Smooth muscle cell (in vitro differentiated cells): ENCODE data around the gene KATNB1. TPM values are rescaled to one million over a fixed set of nuclear protein-coding genes. Genes with fewer than 3 reads are reported as not detected.

ENCODE experiments used
- DNase-seq: peaks from one replicate; lab custom pipeline; 2025; ENCODE audit not compliant: unreplicated experiment; lab: John Stamatoyannopoulos, UW
- H2AFZ ChIP-seq: fragments of 200-600 bp; sonication (generic); 2 replicates; pipeline ENCODE4 v1.6.0; 2016; ENCODE audit warnings: antibody characterized with exemption, low read depth, mild to moderate bottlenecking
- H3F3A ChIP-seq: fragments of 200-600 bp; sonication (generic); 2 replicates; pipeline ENCODE4 v1.6.0; 2017; ENCODE audit warnings: antibody characterized with exemption, low read depth
- H3K27ac ChIP-seq: fragments of 200-600 bp; sonication (generic); 2 replicates; pipeline ENCODE4 v1.5.1; 2016; ENCODE audit warnings: low read depth, mild to moderate bottlenecking
- H3K27me3 ChIP-seq: fragments of 200-600 bp; sonication (generic); 2 replicates; pipeline ENCODE4 v1.6.1; 2016; ENCODE audit warnings: low read depth, mild to moderate bottlenecking
- H3K36me3 ChIP-seq: fragments of 200-600 bp; sonication (generic); 2 replicates; pipeline ENCODE4 v1.5.1; 2016; ENCODE audit warnings: low read depth
- H3K4me1 ChIP-seq: fragments of 200-600 bp; sonication (generic); 2 replicates; pipeline ENCODE4 v1.5.1; 2016; ENCODE audit warnings: low read depth
- H3K4me2 ChIP-seq: fragments of 200-600 bp; sonication (generic); 2 replicates; pipeline ENCODE4 v1.6.0; 2016; ENCODE audit warnings: mild to moderate bottlenecking
- H3K4me3 ChIP-seq: fragments of 200-600 bp; sonication (generic); 2 replicates; pipeline ENCODE4 v1.5.1; 2016; ENCODE audit warnings: mild to moderate bottlenecking
- H3K79me2 ChIP-seq: fragments of 200-600 bp; sonication (generic); 2 replicates; pipeline ENCODE4 v1.6.0; 2016; ENCODE audit warnings: low read depth, mild to moderate bottlenecking
- H3K9ac ChIP-seq: fragments of 200-600 bp; sonication (generic); 2 replicates; pipeline ENCODE4 v1.6.0; 2016; ENCODE audit warnings: low read depth
- H3K9me3 ChIP-seq: fragments of 200-600 bp; sonication (generic); replicated peaks from 2 replicates; pipeline ENCODE4 v1.5.1; 2016; ENCODE audit warnings: low read depth
- H4K20me1 ChIP-seq: fragments of 200-600 bp; sonication (generic); 2 replicates; pipeline ENCODE4 v1.6.0; 2016; ENCODE audit warnings: low read depth
- WGBS: methylation state at CpG from one replicate; pipeline ENCODE4 v1.1.7; 2016; ENCODE audit warnings: low lambda C conversion rate; 5-methylcytosine and 5-hydroxymethylcytosine counted together
- polyA plus RNA-seq: library from polyadenylated mRNA; unstranded; fragments of >200 nt; fragmentation: Nextera tagmentation; extraction: Ambion mirVana; gene quantifications from 2 replicates; pipeline ENCODE4 v1.2.1, GENCODE V29; 2016
- total RNA-seq: library from RNA; depleted of rRNA; stranded (reverse); fragments of >200 nt; gene quantifications from 2 replicates; pipeline ENCODE4 v1.2.3, GENCODE V29; 2014
- TF ChIP-seq, protein P1 (sequence below): fragments of 200-600 bp; sonication (generic); IDR thresholded peaks from 2 replicates; pipeline ENCODE4 v1.5.1; 2017; ENCODE audit warnings: borderline replicate concordance, mild to moderate bottlenecking, antibody characterized with exemption; ENCODE audit not compliant: insufficient read depth, poor library complexity, severe bottlenecking

KATNB1 gene
- total and polyA plus RNA-seq, 2 experiments from 2014 or later: 11.9 to 23.6 TPM

DNA sequence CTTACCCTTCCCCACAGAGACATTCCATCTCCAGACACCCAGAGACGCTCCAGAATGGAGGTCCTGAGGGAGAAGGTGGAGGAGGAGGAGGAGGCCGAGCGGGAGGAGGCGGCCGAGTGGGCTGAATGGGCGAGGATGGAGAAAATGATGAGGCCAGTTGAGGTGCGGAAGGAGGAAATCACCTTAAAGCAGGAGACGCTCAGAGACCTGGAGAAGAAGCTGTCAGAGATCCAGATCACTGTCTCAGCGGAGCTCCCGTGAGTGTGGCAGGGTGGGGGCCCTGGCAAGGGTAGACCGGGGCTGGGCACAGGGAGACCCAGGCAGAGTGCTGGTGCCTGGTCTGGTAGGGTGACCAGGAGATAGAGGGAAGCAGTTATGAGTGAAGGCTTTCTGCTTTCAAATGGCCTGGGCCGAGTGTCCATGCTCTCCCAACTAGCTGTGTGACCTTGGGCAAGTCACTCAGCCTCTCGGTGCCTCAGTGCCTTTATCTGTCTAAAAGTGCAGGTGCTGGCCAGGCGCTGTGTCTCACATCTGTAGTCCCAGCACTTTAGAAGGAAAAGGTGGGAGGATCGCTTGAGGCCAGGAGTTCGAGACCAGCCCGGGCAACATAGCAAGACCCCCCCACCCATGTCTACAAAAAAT, 37.6 kb upstream of the KATNB1 start:
- H3K27me3 ChIP-seq: no peaks in the 10 kb centered on the region
- no peaks in the 10 kb centered on the region for H3F3A ChIP-seq
- 93% methylated on average over 17 of the region's 17 CpGs for WGBS
- H3K4me2 ChIP-seq: no peak overlapping the region
- no peaks in the 10 kb centered on the region for H4K20me1 ChIP-seq
- H3K27ac ChIP-seq: no peak overlapping the region
- H3K9ac ChIP-seq: no peak overlapping the region
- TF ChIP-seq, protein P1, sequence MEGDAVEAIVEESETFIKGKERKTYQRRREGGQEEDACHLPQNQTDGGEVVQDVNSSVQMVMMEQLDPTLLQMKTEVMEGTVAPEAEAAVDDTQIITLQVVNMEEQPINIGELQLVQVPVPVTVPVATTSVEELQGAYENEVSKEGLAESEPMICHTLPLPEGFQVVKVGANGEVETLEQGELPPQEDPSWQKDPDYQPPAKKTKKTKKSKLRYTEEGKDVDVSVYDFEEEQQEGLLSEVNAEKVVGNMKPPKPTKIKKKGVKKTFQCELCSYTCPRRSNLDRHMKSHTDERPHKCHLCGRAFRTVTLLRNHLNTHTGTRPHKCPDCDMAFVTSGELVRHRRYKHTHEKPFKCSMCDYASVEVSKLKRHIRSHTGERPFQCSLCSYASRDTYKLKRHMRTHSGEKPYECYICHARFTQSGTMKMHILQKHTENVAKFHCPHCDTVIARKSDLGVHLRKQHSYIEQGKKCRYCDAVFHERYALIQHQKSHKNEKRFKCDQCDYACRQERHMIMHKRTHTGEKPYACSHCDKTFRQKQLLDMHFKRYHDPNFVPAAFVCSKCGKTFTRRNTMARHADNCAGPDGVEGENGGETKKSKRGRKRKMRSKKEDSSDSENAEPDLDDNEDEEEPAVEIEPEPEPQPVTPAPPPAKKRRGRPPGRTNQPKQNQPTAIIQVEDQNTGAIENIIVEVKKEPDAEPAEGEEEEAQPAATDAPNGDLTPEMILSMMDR: no peak
- H3K4me1 ChIP-seq: no peaks in the 10 kb centered on the region
- no peaks in the 10 kb centered on the region for H3K79me2 ChIP-seq
- H3K9me3 ChIP-seq: no peaks in the 10 kb centered on the region
- H2AFZ ChIP-seq: no peak overlapping the region
- H3K4me3 ChIP-seq: no peak overlapping the region
- DNase-seq: no peak
- no peaks in the 10 kb centered on the region for H3K36me3 ChIP-seq

- H3K4me3 ChIP-seq: no peak overlapping the region
- H3K4me2 ChIP-seq: no peak overlapping the region
- no peak overlapping the region for H2AFZ ChIP-seq
- DNase-seq: no peak
- H3K27me3 ChIP-seq: no peaks in the 10 kb centered on the region
- H3K9ac ChIP-seq: no peak overlapping the region
- WGBS: 88% methylated on average over 16 of the region's 16 CpGs
- no peaks in the 10 kb centered on the region for H3F3A ChIP-seq
- TF ChIP-seq, protein P1: no peak
- H3K79me2 ChIP-seq: no peaks in the 10 kb centered on the region
- no peaks in the 10 kb centered on the region for H3K4me1 ChIP-seq
- H3K9me3 ChIP-seq: no peaks in the 10 kb centered on the region
- H4K20me1 ChIP-seq: no peaks in the 10 kb centered on the region
- no peak overlapping the region for H3K27ac ChIP-seq
- H3K36me3 ChIP-seq: no peaks in the 10 kb centered on the region
Measured at GRCh38 chr16:57698812-57699405, 36.7 kb upstream of the KATNB1 start.

DNA sequence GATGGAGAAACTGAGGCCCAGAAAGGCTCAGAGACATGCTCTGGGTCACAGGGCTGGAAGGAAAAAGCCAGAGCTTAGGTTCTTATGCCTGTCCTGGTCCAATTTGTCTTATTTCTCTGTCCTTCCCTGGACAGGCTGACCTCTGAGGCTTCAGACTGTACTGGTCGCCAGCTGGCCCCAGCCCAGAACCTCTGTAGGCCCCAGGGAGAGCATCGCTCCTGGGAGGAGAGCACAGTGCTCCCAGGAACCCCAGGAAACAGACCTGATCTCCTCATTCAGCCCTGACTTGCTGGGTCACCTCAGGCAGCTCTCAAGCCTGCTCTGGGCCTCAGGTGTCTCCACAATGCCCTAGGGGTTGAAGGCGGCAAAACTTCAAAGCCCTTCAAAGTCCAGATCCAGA, 36.1 kb upstream of the KATNB1 start:
- Histone ChIP-seq H3K9ac (no peak overlapping the region), H3F3A (no peaks in the 10 kb centered on the region), H3K27me3 (no peaks in the 10 kb centered on the region), H3K36me3 (no peaks in the 10 kb centered on the region), H3K79me2 (no peaks in the 10 kb centered on the region), H3K9me3 (no peaks in the 10 kb centered on the region), H3K4me2 (no peak overlapping the region), H4K20me1 (no peaks in the 10 kb centered on the region), H3K4me3 (no peak overlapping the region), H3K4me1 (no peaks in the 10 kb centered on the region), H2AFZ (no peak overlapping the region), H3K27ac (no peak overlapping the region)
- WGBS: 96% methylated on average over 3 of the region's 3 CpGs
- no peak for DNase-seq
- TF ChIP-seq, protein P1: no peak

DNA sequence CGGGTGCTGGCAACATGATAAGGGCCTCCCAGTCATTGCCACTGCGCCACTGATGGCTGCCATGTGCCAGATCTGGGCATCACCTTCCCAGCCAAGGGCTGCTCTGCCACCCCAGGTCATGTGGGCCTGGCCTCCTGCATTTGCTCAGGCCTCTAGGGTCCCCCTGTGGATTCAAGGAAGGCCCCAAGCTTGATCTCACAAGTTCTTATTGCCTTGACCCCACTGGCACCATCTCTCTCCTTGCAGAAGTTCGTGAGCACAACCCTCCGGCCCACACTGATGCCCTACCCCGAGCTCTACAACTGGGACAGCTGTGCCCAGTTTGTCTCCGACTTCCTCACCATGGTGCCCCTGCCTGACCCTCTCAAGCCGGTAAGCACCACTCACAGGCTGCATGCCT, 35.7 kb upstream of the KATNB1 start:
- H3F3A ChIP-seq: no peaks in the 10 kb centered on the region
- no peak overlapping the region for H3K9ac ChIP-seq
- H3K27me3 ChIP-seq: no peaks in the 10 kb centered on the region
- no peak overlapping the region for H3K4me3 ChIP-seq
- H2AFZ ChIP-seq: no peak overlapping the region
- H3K4me2 ChIP-seq: no peak overlapping the region
- 95% methylated on average over 7 of the region's 7 CpGs for WGBS
- no peaks in the 10 kb centered on the region for H4K20me1 ChIP-seq
- TF ChIP-seq, protein P1: no peak
- no peaks in the 10 kb centered on the region for H3K9me3 ChIP-seq
- no peaks in the 10 kb centered on the region for H3K79me2 ChIP-seq
- H3K36me3 ChIP-seq: no peaks in the 10 kb centered on the region
- H3K27ac ChIP-seq: no peak overlapping the region
- no peaks in the 10 kb centered on the region for H3K4me1 ChIP-seq
- no peak for DNase-seq
